GM11168 (cell line): Measurements from ENCODE around the gene CD7.

Experiments
- in situ Hi-C: fragments of 300-500 bp; cut with MboI; formaldehyde crosslinking; loops from one replicate; pipeline ENCODE4 v1.12.0; 2022; ENCODE audit warnings: low sequenced_read_pairs; ENCODE audit not compliant: unreplicated experiment

CD7 gene

GRCh38 chr17:82330322-82331239, 13.2 kb upstream of the CD7 start:
- in situ Hi-C loops, result no loop called here

GRCh38 chr17:82329683-82330321, 12.4 kb upstream of the CD7 start:
- in situ Hi-C loops, result no loop called here

- in situ Hi-C loops, result no loop called here
These were observed 11.6 kb upstream of the CD7 start for GRCh38 chr17:82328994-82329507.

- in situ Hi-C loops, result no loop called here
These were observed 11.0 kb upstream of the CD7 start for GRCh38 chr17:82328141-82328993.

GRCh38 chr17:82327757-82328140, 10.3 kb upstream of the CD7 start:
- in situ Hi-C loops, result no loop called here

GRCh38 chr17:82327289-82327688, 9.9 kb upstream of the CD7 start:
- in situ Hi-C loops, result no loop called here

GRCh38 chr17:82325286-82326180, 8.1 kb upstream of the CD7 start:
- in situ Hi-C loops, result no loop called here

- in situ Hi-C loops, result no loop called here
These were observed 7.3 kb upstream of the CD7 start for GRCh38 chr17:82324566-82325285.

- in situ Hi-C loops, result no loop called here
These were observed 6.3 kb upstream of the CD7 start for GRCh38 chr17:82323514-82324234.

GRCh38 chr17:82322526-82323453, 5.4 kb upstream of the CD7 start:
- in situ Hi-C loops, result no loop called here

- in situ Hi-C loops, result no loop called here
These were observed 4.6 kb upstream of the CD7 start for GRCh38 chr17:82321947-82322466.

- in situ Hi-C loops, result no loop called here
These were observed 3.8 kb upstream of the CD7 start for GRCh38 chr17:82320956-82321927.

GRCh38 chr17:82320140-82320840, 2.9 kb upstream of the CD7 start:
- in situ Hi-C loops, result no loop called here

GRCh38 chr17:82319619-82320062, 2.2 kb upstream of the CD7 start:
- in situ Hi-C loops, result no loop called here
